Measurements from ENCODE around the gene ITPKB. TPM values are rescaled to one million over a fixed set of nuclear protein-coding genes. Genes with fewer than 3 reads are reported as not detected.
A peak's percentile ranks its signal among the peaks of the same experiment; 100 is the strongest.

ITPKB gene
- total and polyA plus RNA-seq, 2 experiments from 2014 or later, result 0.31 to 5.2 TPM

DNA sequence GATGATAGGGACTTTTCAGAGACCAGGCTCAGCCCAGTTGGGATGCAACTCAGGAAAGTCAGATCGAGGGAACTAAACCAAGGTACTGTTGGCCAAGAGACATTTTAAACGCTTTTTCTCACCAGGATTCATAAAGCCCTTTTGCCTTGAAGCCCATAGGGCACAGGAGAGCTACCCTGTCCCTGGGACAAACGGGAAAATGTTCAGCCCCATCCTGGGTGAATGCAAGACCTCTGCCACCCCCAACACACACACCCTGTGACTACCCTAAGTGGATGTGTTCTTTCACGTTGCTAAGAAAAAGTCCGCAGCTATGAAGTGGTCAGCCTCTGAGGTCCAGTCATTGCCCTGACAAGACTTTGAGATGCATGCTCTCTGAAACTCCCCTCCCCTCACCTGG, 58.4 kb downstream of the ITPKB start (continued):
- TF ChIP-seq REST (IDR thresholded peaks at IDR 0.05; ENCODE audit: unreplicated experiment) (no peak), EZH2 (IDR thresholded peaks at IDR 0.05; ENCODE audit: low read depth, unreplicated experiment) (no peak), ZNF462 (CRISPR knock-in tag; IDR thresholded peaks at IDR 0.05) (no peak), JUNB (IDR thresholded peaks at IDR 0.05; ENCODE audit: unreplicated experiment) (no peak)

GRCh38 chr1:226679853-226680516, 59.1 kb downstream of the ITPKB start:
- Histone ChIP-seq H3K79me2 (replicated peaks; ENCODE audit: insufficient read depth) (no peaks in the 10 kb centered on the region), H3K27me3 (ENCODE audit: insufficient read depth) (peaks cover 40% of the 10 kb centered on the region), H3K4me1 (ENCODE audit: insufficient read depth) (peaks cover 15% of the 10 kb centered on the region), H3K4me3 (peak overlapping the region; percentile 42), H3K36me3 (ENCODE audit: insufficient read depth) (no peaks in the 10 kb centered on the region), H3K27ac (ENCODE audit: low read depth) (peak overlapping the region; percentile 23; the same call in 1 of the 2 replicates), H3F3A (replicated peaks; ENCODE audit: low read depth) (no peaks in the 10 kb centered on the region), H3K4me2 (peak overlapping the region; percentile 74), H4K20me1 (replicated peaks; ENCODE audit: insufficient read depth) (no peaks in the 10 kb centered on the region; the same call in 1 of the 2 replicates), H3K9me2 (ENCODE audit: insufficient read depth) (no peaks in the 10 kb centered on the region), H2AFZ (no peak overlapping the region)
- H3K27me3 Mint-ChIP-seq (ENCODE audit: insufficient read depth, low read depth, poor library complexity), result peaks cover 28% of the 10 kb centered on the region
- DNase-seq (ENCODE audit: low spot score) (peak; percentile 99), ATAC-seq (peak; percentile 88)
- peak overlapping the region; percentile 80 for H3K27ac Mint-ChIP-seq
- peaks cover 53% of the 10 kb centered on the region for H3K4me1 Mint-ChIP-seq
- no peaks in the 10 kb centered on the region for H3K36me3 Mint-ChIP-seq (ENCODE audit: low read depth)
- H3K9me3 Mint-ChIP-seq, result no peaks in the 10 kb centered on the region
- peak overlapping the region; percentile 69 for H3K4me3 Mint-ChIP-seq
- TF ChIP-seq CREB1 (CRISPR knock-in tag; IDR thresholded peaks at IDR 0.05; ENCODE audit: low read depth), result peak; percentile 89

Measured in GM23338 (cell line).